Peyer's patch (tissue), 4 donors: ENCODE results near the gene TBXA2R. TPM values are rescaled to one million over a fixed set of nuclear protein-coding genes. Genes with fewer than 3 reads are reported as not detected.

Experiments used
- DNase-seq, 3 donors: peaks; one replicate each; pipeline ENCODE4 v3.0.0-alpha.2; 2017 to 2019
- H3K27ac ChIP-seq, 4 donors: fragments of 200-600 bp; sonication (generic); one replicate each; pipeline ENCODE4 v1.5.1; 2016 to 2019
- H3K27me3 ChIP-seq, 2 donors: fragments of 200-600 bp; sonication (generic); one replicate each; pipeline ENCODE4 v1.5.1; 2019
- H3K36me3 ChIP-seq, 3 donors: fragments of 200-600 bp; sonication (generic); one replicate each; pipeline ENCODE4 v1.5.1; 2016 to 2019
- H3K4me1 ChIP-seq, 4 donors: fragments of 200-600 bp; sonication (generic); one replicate each; pipeline ENCODE4 v1.5.1; 2016 to 2019
- H3K4me3 ChIP-seq, 4 donors: fragments of 200-600 bp; sonication (generic); 1 replicate in 3 of 4; 2 replicates in 1 of 4; pipeline ENCODE4 v1.5.1; 2016 to 2019; ENCODE audit warnings: mild to moderate bottlenecking in 1 of 4
- H3K9me3 ChIP-seq, 4 donors: fragments of 200-600 bp; sonication (generic); one replicate each; pipeline ENCODE4 v1.5.1; 2016 to 2019; ENCODE audit warnings: mild to moderate bottlenecking in 1 of 4
- CTCF ChIP-seq, 6 experiments: fragments of 450-650 bp in 4 of 6; fragments of 200-600 bp in 2 of 6; sonication (generic) in 1 of 6; IDR thresholded peaks; one replicate each; pipeline ENCODE4 v1.5.1; 2017 to 2019; ENCODE audit warnings: antibody characterized with exemption in 6 of 6, mild to moderate bottlenecking in 3 of 6, moderate library complexity in 1 of 6
- POLR2A ChIP-seq, 2 donors: fragments of 450-650 bp; IDR thresholded peaks; one replicate each; pipeline ENCODE4 v1.5.1; 2017; ENCODE audit warnings: antibody characterized with exemption in 2 of 2, mild to moderate bottlenecking in 2 of 2, moderate library complexity in 2 of 2
- total RNA-seq, 4 donors: library from RNA; depleted of rRNA; stranded (reverse); fragments of >200 nt; gene quantifications; one replicate each; pipeline ENCODE4 v1.1.0, GENCODE V29; 2016

The TBXA2R gene
- total RNA-seq, 4 donors from 2014 or later, result 0.80 to 5.0 (median 1.6) TPM; not detected in 1

GRCh38 chr19:3580156-3580934 lies 26.3 kb downstream of the TBXA2R start:
- Histone ChIP-seq H3K4me3 (no peak overlapping the region), H3K27me3 (no peaks in the 10 kb centered on the region), H3K36me3 (peaks cover 0 to 2% (median 0%) of the 10 kb centered on the region in 3 donors), H3K27ac (peak overlapping the region in 3 of 4 donors; percentile 25 to 73 (median 62)), H3K4me1 (peaks cover 0 to 25% (median 2%) of the 10 kb centered on the region in 4 donors), H3K9me3 (no peaks in the 10 kb centered on the region)
- no peak for DNase-seq
- TF ChIP-seq POLR2A (IDR thresholded peaks at IDR 0.05), result no peak

GRCh38 chr19:3578390-3578789 lies 28.3 kb downstream of the TBXA2R start:
- no peak for TF ChIP-seq CTCF (IDR thresholded peaks at IDR 0.05)
- no peak for TF ChIP-seq POLR2A (IDR thresholded peaks at IDR 0.05)
- peaks cover 0 to 25% (median 5%) of the 10 kb centered on the region in 4 donors for H3K4me1 ChIP-seq
- H3K27me3 ChIP-seq, result no peaks in the 10 kb centered on the region
- H3K36me3 ChIP-seq, result peaks cover 0 to 5% (median 0%) of the 10 kb centered on the region in 3 donors
- no peak overlapping the region for H3K4me3 ChIP-seq
- H3K9me3 ChIP-seq, result no peaks in the 10 kb centered on the region
- peak overlapping the region in 2 of 4 donors; percentile 62 to 72 for H3K27ac ChIP-seq
- no peak for DNase-seq

- peak in 2 of 3 donors; percentile 69 to 81 for DNase-seq
- Histone ChIP-seq H3K36me3 (peaks cover 0 to 5% (median 0%) of the 10 kb centered on the region in 3 donors), H3K4me1 (peaks cover 0 to 25% (median 6%) of the 10 kb centered on the region in 4 donors), H3K4me3 (peak overlapping the region in 1 of 4 donors; percentile 47), H3K27ac (peak overlapping the region in 2 of 4 donors; percentile 65 to 72), H3K9me3 (no peaks in the 10 kb centered on the region), H3K27me3 (no peaks in the 10 kb centered on the region)
- no peak for TF ChIP-seq CTCF (IDR thresholded peaks at IDR 0.05)
- TF ChIP-seq POLR2A (IDR thresholded peaks at IDR 0.05), result no peak
Observed at GRCh38 chr19:3577723-3578344, 28.8 kb downstream of the TBXA2R start.

- Histone ChIP-seq H3K27ac (peak overlapping the region in 3 of 4 donors; percentile 34 to 72 (median 65)), H3K4me1 (peaks cover 0 to 29% (median 8%) of the 10 kb centered on the region in 4 donors), H3K4me3 (peak overlapping the region in 2 of 4 donors; percentile 35 to 47), H3K36me3 (peaks cover 0 to 5% (median 0%) of the 10 kb centered on the region in 3 donors), H3K9me3 (no peaks in the 10 kb centered on the region), H3K27me3 (no peaks in the 10 kb centered on the region)
- peak in 2 of 3 donors; percentile 57 to 71 for DNase-seq
- TF ChIP-seq POLR2A (IDR thresholded peaks at IDR 0.05) (no peak), CTCF (IDR thresholded peaks at IDR 0.05) (no peak)
Observed at GRCh38 chr19:3576696-3577443, 29.8 kb downstream of the TBXA2R start.

GRCh38 chr19:3575949-3576673 lies 30.6 kb downstream of the TBXA2R start:
- Histone ChIP-seq H3K4me3 (peak overlapping the region in 1 of 4 donors; percentile 47), H3K36me3 (peaks cover 0 to 5% (median 0%) of the 10 kb centered on the region in 3 donors), H3K4me1 (peaks cover 0 to 32% (median 8%) of the 10 kb centered on the region in 4 donors), H3K9me3 (no peaks in the 10 kb centered on the region), H3K27ac (peak overlapping the region in 3 of 4 donors; percentile 8 to 65 (median 34)), H3K27me3 (no peaks in the 10 kb centered on the region)
- TF ChIP-seq CTCF (IDR thresholded peaks at IDR 0.05) (no peak), POLR2A (IDR thresholded peaks at IDR 0.05) (no peak)
- DNase-seq, result no peak
